Stomach (tissue), 19 donors: ENCODE results near the gene RIN3. TPM values are rescaled to one million over a fixed set of nuclear protein-coding genes. Genes with fewer than 3 reads are reported as not detected.
A peak's percentile ranks its signal among the peaks of the same experiment; 100 is the strongest.

Source experiments
- DNase-seq, 2 donors: peaks; one replicate each; pipeline versions ENCODE4 v3.0.0 to v3.0.0-alpha.2; 2013 to 2019
- H3K27ac ChIP-seq, 5 donors: fragments of 200-600 bp in 4 of 5; sonication (generic) in 4 of 5; one replicate each; pipeline ENCODE4 v1.5.1; 2013 to 2019; ENCODE audit warnings: mild to moderate bottlenecking in 1 of 5, moderate library complexity in 1 of 5
- H3K27me3 ChIP-seq, 3 donors: fragments of 200-600 bp; sonication (generic); one replicate each; pipeline ENCODE4 v1.5.1; 2017 to 2019; ENCODE audit warnings: mixed run types in 1 of 3
- H3K36me3 ChIP-seq, 4 donors: fragments of 200-600 bp; sonication (generic); 1 replicate in 3 of 4; 2 replicates in 1 of 4; pipeline ENCODE4 v1.5.1; 2016 to 2019
- H3K4me1 ChIP-seq, 4 donors: fragments of 200-600 bp; sonication (generic); one replicate each; pipeline ENCODE4 v1.5.1; 2016 to 2019
- H3K4me3 ChIP-seq, 4 donors: fragments of 200-600 bp; sonication (generic) in 3 of 4; one replicate each; pipeline ENCODE4 v1.5.1; 2016 to 2019; ENCODE audit warnings: mild to moderate bottlenecking in 1 of 4
- H3K9me3 ChIP-seq, 4 donors: fragments of 200-600 bp; sonication (generic); one replicate each; pipeline ENCODE4 v1.5.1; 2016 to 2019
- EP300 ChIP-seq: sonication (generic); formaldehyde crosslinking; IDR thresholded peaks from one replicate; pipeline ENCODE4 v1.6.1; 2017; ENCODE audit warnings: antibody characterized with exemption
- POLR2A ChIP-seq, 4 donors: fragments of 450-650 bp; IDR thresholded peaks; one replicate each; pipeline ENCODE4 v1.6.1; 2016; ENCODE audit warnings: antibody characterized with exemption in 4 of 4, control low read depth in 2 of 4, mild to moderate bottlenecking in 1 of 4, moderate library complexity in 1 of 4
- POLR2AphosphoS5 ChIP-seq, 3 donors: sonication (generic); formaldehyde crosslinking; IDR thresholded peaks; one replicate each; pipeline ENCODE4 v1.6.1; 2016; ENCODE audit warnings: antibody characterized with exemption in 3 of 3
- WGBS, 5 donors: extraction: QIAGEN DNeasy Blood & Tissue Kit in 3 of 5; methylation state at CpG; one replicate each; pipeline versions ENCODE4 v1.1.5 to v1.1.7; 2013 to 2018; 5-methylcytosine and 5-hydroxymethylcytosine counted together
- intact Hi-C: fragments of 100-400 bp; cut with DNase I; formaldehyde crosslinking; loops from one replicate; pipeline ENCODE4 v1.15.1; 2023; ENCODE audit warnings: low total_unique reads
- long read RNA-seq, 10 donors: transcript quantifications; one replicate each; lab custom pipeline, GENCODE V29; 2026
- polyA plus RNA-seq, 3 donors: library from polyadenylated mRNA; stranded (reverse); fragments of 200-250 nt; gene quantifications; one replicate each; pipeline ENCODE4 v1.2.3, GENCODE V29; 2013
- total RNA-seq, 5 donors: library from RNA; depleted of rRNA; stranded (reverse); fragments of >200 nt; gene quantifications; one replicate each; pipeline versions ENCODE4 v1.1.0 to v1.2.3, GENCODE V29; 2014 to 2016
- TF ChIP-seq, protein P1 (sequence below), 7 experiments: fragments of 450-650 bp in 4 of 7; fragments of 200-600 bp in 3 of 7; sonication (generic) in 3 of 7; IDR thresholded peaks; one replicate each; pipeline ENCODE4 v1.5.1; 2016 to 2019; ENCODE audit warnings: antibody characterized with exemption in 7 of 7, control low read depth in 2 of 7, mild to moderate bottlenecking in 1 of 7
- donor health status: healthy with polysubstance abuse.
- donor health status: Bipolar disorder and iron deficiency.
- donor health status: healthy.

Gene RIN3, protein sequence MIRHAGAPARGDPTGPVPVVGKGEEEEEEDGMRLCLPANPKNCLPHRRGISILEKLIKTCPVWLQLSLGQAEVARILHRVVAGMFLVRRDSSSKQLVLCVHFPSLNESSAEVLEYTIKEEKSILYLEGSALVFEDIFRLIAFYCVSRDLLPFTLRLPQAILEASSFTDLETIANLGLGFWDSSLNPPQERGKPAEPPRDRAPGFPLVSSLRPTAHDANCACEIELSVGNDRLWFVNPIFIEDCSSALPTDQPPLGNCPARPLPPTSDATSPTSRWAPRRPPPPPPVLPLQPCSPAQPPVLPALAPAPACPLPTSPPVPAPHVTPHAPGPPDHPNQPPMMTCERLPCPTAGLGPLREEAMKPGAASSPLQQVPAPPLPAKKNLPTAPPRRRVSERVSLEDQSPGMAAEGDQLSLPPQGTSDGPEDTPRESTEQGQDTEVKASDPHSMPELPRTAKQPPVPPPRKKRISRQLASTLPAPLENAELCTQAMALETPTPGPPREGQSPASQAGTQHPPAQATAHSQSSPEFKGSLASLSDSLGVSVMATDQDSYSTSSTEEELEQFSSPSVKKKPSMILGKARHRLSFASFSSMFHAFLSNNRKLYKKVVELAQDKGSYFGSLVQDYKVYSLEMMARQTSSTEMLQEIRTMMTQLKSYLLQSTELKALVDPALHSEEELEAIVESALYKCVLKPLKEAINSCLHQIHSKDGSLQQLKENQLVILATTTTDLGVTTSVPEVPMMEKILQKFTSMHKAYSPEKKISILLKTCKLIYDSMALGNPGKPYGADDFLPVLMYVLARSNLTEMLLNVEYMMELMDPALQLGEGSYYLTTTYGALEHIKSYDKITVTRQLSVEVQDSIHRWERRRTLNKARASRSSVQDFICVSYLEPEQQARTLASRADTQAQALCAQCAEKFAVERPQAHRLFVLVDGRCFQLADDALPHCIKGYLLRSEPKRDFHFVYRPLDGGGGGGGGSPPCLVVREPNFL
- total RNA-seq: 10 to 100 TPM in 3 of 5 donors, 1 to 10 TPM in 2; 6.2 to 47.8 (median 11.6) TPM
- polyA plus RNA-seq: 1 to 10 TPM; 5.0 to 6.2 (median 6.0) TPM
- long read RNA-seq, donor 1: 0 reads
- long read RNA-seq, donor 2: 0 reads
- long read RNA-seq, donor 3: 0 reads
- long read RNA-seq, donor 4: 0 reads
- long read RNA-seq, donor 5: 0 reads
- long read RNA-seq, donor 6, partial matches to known transcripts: 201 of 210 reads
- long read RNA-seq, donor 6, other reads (novel, unspliced or antisense): 8 of 210 reads
- long read RNA-seq, donor 7: 0 reads
- long read RNA-seq, donor 8: 0 reads
- long read RNA-seq, donor 9, partial matches to known transcripts: 7 of 7 reads
- long read RNA-seq, donor 9, other reads (novel, unspliced or antisense): 0 of 7 reads
- long read RNA-seq, donor 10: 0 reads

DNA sequence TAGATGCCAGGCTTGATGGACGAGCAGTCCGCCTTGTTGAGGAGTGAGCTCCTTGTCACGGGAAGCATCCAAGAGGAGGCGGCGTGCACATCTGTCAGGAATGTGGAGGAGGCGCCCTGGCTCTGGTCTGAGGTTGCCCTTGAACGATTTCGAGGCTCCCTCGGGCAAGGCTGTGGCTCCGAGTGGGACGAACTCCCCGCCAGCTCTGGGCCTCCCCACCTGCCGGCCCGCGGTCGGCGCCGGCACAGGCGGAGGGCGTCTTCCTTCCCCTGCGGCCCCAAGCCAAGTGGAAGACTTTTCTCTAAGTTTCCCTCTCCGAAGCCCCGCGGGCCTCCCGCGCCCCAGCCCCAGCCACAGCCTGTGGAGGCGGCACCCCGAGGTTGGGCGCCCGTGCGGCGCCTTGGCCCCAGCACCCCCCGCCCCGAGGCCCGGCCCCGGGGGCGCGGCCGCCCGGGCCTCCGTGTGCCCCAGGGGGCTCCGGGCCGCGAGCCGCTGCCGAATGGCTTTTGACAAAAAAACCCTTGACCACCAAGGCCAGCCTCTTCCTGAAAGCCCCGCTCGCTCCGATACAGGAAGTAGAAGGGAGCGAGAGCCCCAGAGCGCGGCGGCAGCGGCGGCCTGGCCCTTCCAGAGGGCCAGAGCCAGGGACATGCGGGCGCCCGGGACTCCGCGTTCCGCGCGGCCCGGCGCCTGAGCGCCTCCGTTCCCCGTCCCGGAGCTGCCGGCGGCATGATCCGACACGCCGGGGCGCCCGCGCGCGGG, at the start of gene RIN3:
TSS of gene RIN3 (plus strand) at position 578 of the 762 bp plus-strand sequence. CDS start at position 730, 152 bp downstream.
- 0 to 10% (median 4%) methylated on average over 8 to 79 of the region's 79 CpGs for WGBS, 5 donors
- intact Hi-C loops: no loop called here
- H3K27me3 ChIP-seq: peaks cover 0 to 23% (median 20%) of the 10 kb centered on the region in 3 donors
- TF ChIP-seq POLR2AphosphoS5 (IDR thresholded peaks at IDR 0.05) (peak in 1 of 3 donors; percentile 9), POLR2A (IDR thresholded peaks at IDR 0.05) (no peak)
- peak within 1 kb of the TSS; percentile 56 to 69 (median 64) for H3K4me3 ChIP-seq
- DNase-seq: peak in 1 of 2 donors; percentile 80
- H3K4me1 ChIP-seq: peaks cover 0 to 63% (median 35%) of the 10 kb centered on the region in 4 donors
- H3K9me3 ChIP-seq: no peaks in the 10 kb centered on the region
- no peaks in the 10 kb centered on the region for H3K36me3 ChIP-seq
- peak within 1 kb of the TSS; percentile 79 to 90 (median 82) for H3K27ac ChIP-seq

DNA sequence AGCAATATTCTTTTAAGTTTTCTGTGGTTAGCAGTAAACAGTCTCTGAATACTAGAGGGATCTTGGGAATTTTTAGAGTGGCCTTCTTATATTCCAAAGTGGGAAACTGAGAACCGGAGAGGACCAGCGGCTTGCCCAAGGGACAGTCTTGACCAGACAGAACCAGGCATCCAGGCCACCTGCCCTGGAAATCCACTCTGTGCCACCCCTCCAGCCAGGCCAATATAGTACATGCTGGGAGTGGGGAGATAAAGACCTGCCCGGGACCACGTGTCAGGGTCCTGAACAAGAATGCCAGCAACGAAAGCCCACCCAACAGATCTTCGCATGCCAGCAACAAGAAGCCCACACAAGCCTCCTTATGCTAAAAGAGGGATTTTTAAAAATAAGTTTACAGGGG, 49.4 kb upstream of the RIN3 start:
- WGBS, 5 donors: 85 to 97% (median 90%) methylated on average over 6 of the region's 6 CpGs
- peaks cover 0 to 22% (median 0%) of the 10 kb centered on the region in 4 donors for H3K4me1 ChIP-seq
- peaks cover 0 to 15% (median 11%) of the 10 kb centered on the region in 4 donors for H3K9me3 ChIP-seq
- intact Hi-C loops: no loop called here
- no peak overlapping the region for H3K4me3 ChIP-seq
- DNase-seq: no peak
- H3K36me3 ChIP-seq: no peaks in the 10 kb centered on the region
- peaks cover 0 to 11% (median 0%) of the 10 kb centered on the region in 3 donors for H3K27me3 ChIP-seq
- H3K27ac ChIP-seq: no peak overlapping the region
- TF ChIP-seq POLR2A (IDR thresholded peaks at IDR 0.05): no peak
- TF ChIP-seq EP300: no peak
- TF ChIP-seq, protein P1, sequence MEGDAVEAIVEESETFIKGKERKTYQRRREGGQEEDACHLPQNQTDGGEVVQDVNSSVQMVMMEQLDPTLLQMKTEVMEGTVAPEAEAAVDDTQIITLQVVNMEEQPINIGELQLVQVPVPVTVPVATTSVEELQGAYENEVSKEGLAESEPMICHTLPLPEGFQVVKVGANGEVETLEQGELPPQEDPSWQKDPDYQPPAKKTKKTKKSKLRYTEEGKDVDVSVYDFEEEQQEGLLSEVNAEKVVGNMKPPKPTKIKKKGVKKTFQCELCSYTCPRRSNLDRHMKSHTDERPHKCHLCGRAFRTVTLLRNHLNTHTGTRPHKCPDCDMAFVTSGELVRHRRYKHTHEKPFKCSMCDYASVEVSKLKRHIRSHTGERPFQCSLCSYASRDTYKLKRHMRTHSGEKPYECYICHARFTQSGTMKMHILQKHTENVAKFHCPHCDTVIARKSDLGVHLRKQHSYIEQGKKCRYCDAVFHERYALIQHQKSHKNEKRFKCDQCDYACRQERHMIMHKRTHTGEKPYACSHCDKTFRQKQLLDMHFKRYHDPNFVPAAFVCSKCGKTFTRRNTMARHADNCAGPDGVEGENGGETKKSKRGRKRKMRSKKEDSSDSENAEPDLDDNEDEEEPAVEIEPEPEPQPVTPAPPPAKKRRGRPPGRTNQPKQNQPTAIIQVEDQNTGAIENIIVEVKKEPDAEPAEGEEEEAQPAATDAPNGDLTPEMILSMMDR (IDR thresholded peaks at IDR 0.05): no peak

DNA sequence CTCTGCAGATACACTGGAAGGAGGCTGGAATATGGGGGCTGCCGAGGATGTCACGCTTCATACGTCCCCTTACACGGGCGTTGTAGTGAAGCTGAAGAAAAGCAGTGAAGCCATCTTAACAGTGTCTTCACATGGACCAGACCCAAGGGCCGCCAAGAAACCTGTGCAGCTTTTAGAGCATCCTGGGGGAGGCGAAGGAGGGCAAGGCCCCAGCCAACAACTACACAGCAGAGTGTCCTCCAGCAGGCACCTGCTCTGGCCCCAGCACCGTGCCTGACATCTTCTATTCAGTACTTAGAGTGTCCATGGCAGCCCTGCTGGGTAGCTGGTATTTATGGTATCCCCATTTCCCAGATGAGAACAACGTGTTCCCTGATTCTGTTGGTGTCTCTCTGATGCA, 48.9 kb upstream of the RIN3 start:
- H3K4me3 ChIP-seq: no peak overlapping the region
- H3K36me3 ChIP-seq: no peaks in the 10 kb centered on the region
- H3K9me3 ChIP-seq: peaks cover 0 to 15% (median 11%) of the 10 kb centered on the region in 4 donors
- TF ChIP-seq EP300 (no peak), POLR2AphosphoS5 (IDR thresholded peaks at IDR 0.05) (no peak), POLR2A (IDR thresholded peaks at IDR 0.05) (no peak)
- TF ChIP-seq, protein P1 (IDR thresholded peaks at IDR 0.05): no peak
- peaks cover 0 to 11% (median 0%) of the 10 kb centered on the region in 3 donors for H3K27me3 ChIP-seq
- no peak overlapping the region for H3K27ac ChIP-seq
- peaks cover 0 to 21% (median 0%) of the 10 kb centered on the region in 4 donors for H3K4me1 ChIP-seq
- intact Hi-C loops: no loop called here
- WGBS, 5 donors: 81 to 90% (median 88%) methylated on average over 8 to 9 of the region's 9 CpGs
- no peak for DNase-seq
